GM13977 (cell line): ENCODE data around the gene MARCHF4.
"Not testable (repeated sequence)": the region's sequence is repeated elsewhere in the genome, so short reads cannot be mapped to it uniquely, and the experiment has no call there.

Source experiments
- DNase-seq: peaks from one replicate; pipeline ENCODE4 v3.0.0; 2012; ENCODE audit warnings: low spot score
- in situ Hi-C: fragments of 300-500 bp; cut with MboI; formaldehyde crosslinking; loops from one replicate; pipeline ENCODE4 v1.12.0; 2022; ENCODE audit warnings: low sequenced_read_pairs, low pct_unique_long_range_greater_than_20kb, mixed read lengths, inconsistent platforms; ENCODE audit not compliant: unreplicated experiment
- TF ChIP-seq, protein P1 (sequence below): IDR thresholded peaks from 2 replicates; pipeline ENCODE4 v1.5.1; 2012; ENCODE audit warnings: mild to moderate bottlenecking, control low read depth; ENCODE audit not compliant: insufficient read depth; ENCODE audit errors: extremely low read depth, missing control alignments

Gene MARCHF4

DNA sequence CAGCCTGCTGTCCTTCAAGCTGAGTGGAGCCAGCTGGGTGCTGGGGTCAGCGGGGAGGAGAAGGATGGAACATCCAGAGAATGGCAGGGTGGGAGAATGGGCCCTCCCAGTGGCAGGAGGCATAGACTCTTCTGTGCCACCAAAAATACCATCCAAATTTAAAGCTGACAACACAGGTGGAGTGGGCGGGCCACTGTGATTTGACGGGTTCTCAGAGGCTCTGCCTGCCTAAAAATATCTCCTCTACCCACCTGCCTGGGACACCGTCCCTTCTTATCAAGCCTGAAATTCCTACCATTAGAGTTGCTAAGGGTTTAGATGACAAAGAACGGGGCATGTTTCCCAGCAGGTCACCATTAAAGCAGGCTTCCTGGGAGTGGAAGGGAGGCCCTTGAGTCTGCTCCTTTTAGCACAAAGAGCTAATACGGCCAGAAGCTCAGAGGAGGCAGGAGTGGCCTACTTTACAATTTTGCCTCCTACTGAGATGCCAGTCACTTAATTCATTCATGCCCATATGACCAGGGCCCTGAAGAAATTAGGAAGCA is 19.8 kb upstream of the MARCHF4 start:
- TF ChIP-seq, protein P1, sequence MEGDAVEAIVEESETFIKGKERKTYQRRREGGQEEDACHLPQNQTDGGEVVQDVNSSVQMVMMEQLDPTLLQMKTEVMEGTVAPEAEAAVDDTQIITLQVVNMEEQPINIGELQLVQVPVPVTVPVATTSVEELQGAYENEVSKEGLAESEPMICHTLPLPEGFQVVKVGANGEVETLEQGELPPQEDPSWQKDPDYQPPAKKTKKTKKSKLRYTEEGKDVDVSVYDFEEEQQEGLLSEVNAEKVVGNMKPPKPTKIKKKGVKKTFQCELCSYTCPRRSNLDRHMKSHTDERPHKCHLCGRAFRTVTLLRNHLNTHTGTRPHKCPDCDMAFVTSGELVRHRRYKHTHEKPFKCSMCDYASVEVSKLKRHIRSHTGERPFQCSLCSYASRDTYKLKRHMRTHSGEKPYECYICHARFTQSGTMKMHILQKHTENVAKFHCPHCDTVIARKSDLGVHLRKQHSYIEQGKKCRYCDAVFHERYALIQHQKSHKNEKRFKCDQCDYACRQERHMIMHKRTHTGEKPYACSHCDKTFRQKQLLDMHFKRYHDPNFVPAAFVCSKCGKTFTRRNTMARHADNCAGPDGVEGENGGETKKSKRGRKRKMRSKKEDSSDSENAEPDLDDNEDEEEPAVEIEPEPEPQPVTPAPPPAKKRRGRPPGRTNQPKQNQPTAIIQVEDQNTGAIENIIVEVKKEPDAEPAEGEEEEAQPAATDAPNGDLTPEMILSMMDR, result no peak
- in situ Hi-C loops, result no loop called here
- DNase-seq, result no peak

DNA sequence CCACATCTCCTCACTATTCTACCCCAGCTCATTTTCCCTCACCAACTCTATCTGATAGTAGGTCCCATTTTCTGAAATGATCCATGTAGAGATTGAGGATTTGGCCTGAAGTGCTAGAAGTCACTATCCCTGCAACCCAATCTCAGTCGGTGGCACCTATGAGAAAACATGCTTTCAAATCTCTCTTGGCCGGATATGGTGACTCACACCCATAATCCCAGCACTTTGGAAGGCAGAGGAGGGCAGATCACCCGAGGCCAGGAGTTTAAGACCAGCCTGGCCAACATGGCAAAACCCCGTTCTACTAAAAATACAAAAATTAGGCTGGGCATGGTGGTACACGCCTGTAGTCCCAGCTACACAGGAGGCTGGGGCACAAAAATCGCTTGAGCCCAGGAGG is 19.1 kb upstream of the MARCHF4 start:
- in situ Hi-C loops, result no loop called here

DNA sequence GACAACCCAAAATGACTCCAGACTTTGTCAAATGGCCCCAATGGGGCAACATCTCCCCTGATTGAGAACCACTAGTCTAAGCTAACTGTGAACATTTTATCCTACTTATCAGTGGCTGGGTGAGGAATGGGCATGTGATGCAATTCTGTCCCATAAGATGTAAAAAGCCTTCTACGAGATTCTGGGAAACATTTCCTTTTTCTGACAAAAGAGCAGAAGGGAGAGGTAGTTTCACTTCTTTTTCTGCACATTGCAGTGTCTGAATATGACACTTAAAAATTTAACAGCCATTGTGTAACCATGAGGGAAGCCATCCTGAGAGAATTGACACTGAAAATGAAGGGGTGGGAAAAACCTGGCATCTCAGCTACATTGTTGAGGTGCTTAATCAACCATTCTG is 17.3 kb upstream of the MARCHF4 start:
- in situ Hi-C loops, result no loop called here
- TF ChIP-seq, protein P1, result no peak
- no peak for DNase-seq

More for the DNA sequence above, 19.1 kb upstream of the MARCHF4 start:
- TF ChIP-seq, protein P1, result no peak
- no peak for DNase-seq

DNA sequence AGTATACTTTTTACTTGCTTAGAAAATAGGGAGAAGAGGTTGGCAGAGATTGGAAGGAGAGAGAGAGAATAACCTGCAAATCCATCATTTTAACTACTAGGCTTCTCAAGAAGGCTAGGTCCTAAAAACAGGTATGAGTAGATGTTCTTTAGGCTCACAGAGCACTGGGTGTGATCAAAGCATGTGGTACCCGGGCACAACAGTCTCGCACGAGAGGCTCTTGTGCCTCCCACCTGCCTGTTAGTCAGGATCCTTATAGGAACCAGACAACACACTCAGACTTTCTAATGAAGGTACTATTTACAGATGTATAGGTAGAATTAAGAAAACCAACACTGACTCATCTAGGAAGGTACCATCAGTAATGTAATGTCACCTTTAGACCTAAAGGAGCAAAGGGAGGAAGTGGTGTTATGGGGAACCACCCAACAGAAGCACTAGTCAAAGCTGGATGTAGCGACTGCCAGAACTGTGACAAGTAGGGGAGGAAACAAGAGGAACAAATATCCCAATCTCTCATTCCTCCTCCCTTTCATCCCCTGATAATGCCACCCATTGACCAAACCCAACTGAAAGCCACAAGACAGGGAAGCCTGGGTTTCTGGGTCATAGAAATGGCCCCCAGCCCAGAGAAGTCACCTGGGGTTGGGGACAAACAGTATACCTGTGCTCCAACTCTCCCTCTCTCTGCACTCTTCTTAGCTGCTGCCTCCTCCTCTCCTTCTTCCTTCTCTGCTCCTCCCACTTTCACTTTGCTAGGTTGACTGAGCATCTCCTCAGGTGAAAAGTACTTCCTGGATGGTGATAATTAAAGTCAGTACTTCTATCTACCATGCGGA is 16.0 kb upstream of the MARCHF4 start:
- DNase-seq, result no peak
- in situ Hi-C loops, result no loop called here
- TF ChIP-seq, protein P1, result no peak

DNA sequence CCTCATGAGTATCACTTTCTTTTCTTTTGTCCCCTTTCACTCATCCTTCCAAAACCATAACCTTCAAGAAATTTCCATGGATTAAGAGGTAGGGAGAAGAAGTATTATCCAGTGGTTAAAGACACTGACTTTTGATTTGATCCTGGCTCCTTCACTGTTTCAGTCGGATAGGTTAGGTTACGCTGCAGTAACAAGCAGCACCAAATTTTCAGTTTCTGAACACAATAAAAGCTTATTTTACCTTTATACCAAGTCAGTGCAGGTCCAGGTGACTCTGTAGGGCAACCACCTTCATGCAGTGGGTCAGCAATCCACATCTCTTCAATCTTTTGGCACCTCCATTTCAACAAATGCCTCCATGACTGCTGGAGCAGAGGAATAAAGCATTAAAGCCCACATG is 15.0 kb upstream of the MARCHF4 start:
- no peak for DNase-seq
- in situ Hi-C loops, result no loop called here
- TF ChIP-seq, protein P1, result no peak

DNA sequence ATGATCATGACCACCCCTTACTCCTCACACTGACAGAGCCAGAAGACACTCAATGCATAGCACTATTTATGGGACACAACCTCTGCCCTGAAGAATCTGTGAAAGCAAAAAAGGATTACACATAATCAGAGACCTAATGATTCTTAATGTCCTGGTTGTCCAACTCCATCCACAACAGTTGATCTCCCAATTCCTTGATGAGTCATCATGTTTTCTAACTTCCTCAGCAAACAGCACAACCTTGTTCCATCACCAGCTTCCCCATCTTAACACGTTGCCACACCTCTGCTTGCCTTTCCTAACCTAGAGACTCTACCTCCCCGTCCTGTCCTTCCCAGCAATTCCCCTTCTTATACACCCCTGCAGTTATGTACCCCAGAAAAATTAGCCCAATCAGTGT is 13.2 kb upstream of the MARCHF4 start:
- TF ChIP-seq, protein P1, result no peak
- no peak for DNase-seq
- in situ Hi-C loops, result no loop called here

DNA sequence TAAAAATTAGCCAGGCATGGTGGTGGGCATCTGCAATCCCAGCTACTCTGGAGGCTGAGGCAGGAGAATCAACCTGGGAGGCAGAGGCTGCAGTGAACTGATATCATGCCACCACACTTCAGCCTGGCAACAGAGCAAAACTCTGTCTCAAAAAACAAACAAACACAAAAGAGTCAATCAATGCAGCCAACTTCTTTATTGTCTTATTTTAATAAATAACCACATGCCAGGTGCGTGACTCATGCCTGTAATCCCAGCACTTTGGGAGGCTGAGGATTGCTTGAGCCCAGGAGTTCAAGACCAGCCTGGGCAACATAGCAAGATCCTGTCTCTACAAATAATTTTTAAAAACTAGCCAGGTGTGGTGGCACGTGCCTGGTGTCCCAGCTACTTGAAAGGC is 12.1 kb upstream of the MARCHF4 start:
- DNase-seq, in situ Hi-C loops: not testable (repeated sequence)
